ENCODE data around the gene NDUFS3.

NDUFS3 gene

DNA sequence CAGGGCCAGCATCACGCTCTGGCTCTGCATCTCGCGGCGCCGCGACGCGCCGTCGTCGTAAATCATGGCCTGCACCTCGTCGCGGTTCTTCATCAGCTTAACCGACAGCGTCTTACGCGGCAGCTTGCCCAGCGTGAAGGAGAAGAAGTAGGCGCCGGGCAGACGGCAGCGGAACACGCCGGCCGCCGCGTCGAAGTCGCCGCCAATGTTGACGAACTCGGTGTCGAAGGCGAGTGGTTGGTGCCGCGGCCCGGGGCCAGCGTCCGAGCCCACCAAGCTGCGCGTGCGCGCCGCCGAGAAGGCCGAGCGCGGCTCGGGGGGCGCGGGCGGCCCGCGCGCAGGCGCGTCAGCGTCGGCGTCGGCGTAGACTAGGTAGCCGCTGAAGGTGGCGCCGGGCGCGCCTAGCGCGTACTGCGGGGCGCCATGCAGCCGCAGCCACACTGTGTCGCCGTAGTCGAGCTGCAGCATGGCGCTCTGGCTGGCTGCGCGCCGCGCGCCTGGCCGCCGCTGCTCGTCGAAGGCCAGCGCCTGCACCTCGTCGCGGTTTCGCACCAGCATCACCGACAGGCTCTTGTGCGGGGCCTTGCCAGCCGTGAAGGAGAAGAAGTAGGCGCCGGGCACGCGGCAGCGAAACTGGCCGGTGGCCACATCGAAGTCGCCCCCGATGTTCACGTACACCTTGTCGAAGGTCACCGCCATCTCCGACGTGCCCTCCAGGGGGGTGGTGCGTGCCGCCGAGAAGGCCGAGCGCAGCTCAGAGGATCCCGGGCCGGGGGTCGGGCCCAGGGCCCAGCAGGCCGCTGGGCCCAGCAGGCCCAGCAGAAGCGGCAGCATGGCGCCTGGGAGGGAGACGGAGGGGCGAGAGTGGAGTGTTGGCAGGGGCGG is 11.3 kb downstream of the NDUFS3 start:
- no peak for TF ChIP-seq CTCF (IDR thresholded peaks at IDR 0.05; ENCODE audit: low read depth, low read length)
- no peak overlapping the region for H3K4me3 ChIP-seq (ENCODE audit: low read depth, low read length)
- no peak for DNase-seq
- H3K27ac ChIP-seq, result no peak overlapping the region
- peaks cover 8% of the 10 kb centered on the region for H3K27me3 ChIP-seq (ENCODE audit: insufficient read depth, low read depth, severe bottlenecking)
- peaks cover 3% of the 10 kb centered on the region; the same call in 1 of the 2 replicates for H3K36me3 ChIP-seq
- H3K9me3 ChIP-seq (ENCODE audit: severe bottlenecking), result no peaks in the 10 kb centered on the region

- Histone ChIP-seq H3K4me3 (ENCODE audit: low read depth, low read length) (no peak overlapping the region), H3K27ac (no peak overlapping the region), H3K27me3 (ENCODE audit: insufficient read depth, low read depth, severe bottlenecking) (peaks cover 8% of the 10 kb centered on the region), H3K9me3 (ENCODE audit: severe bottlenecking) (no peaks in the 10 kb centered on the region), H3K36me3 (no peaks in the 10 kb centered on the region)
- DNase-seq, result no peak
- no peak for TF ChIP-seq CTCF (IDR thresholded peaks at IDR 0.05; ENCODE audit: low read depth, low read length)
These were observed 12.9 kb downstream of the NDUFS3 start for GRCh38 chr11:47591764-47592163.

DNA sequence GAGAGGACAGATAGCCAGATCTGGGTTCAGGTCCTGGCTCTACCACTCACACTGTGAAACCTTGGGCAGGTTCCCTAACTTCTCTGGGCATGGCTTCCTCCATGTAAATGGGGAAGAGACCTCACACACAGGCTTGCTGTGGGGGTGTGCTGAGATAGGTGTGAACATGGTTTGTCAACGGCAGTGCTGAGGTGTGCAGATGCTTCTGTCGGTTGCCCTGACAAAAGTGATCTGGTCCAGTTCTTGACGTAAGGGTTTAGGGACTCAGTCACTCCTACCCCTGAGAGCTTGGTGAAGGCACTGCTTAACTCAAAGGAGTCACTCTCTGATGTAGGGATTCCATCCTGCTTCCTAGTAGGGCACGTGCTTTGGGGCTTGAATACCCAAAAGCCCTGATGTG is 13.4 kb downstream of the NDUFS3 start:
- Histone ChIP-seq H3K27ac (no peak overlapping the region), H3K4me3 (ENCODE audit: low read depth, low read length) (no peak overlapping the region)
- DNase-seq, result no peak

GRCh38 chr11:47592970-47593369 is 14.1 kb downstream of the NDUFS3 start:
- DNase-seq, result no peak
- H3K9me3 ChIP-seq (ENCODE audit: severe bottlenecking), result no peaks in the 10 kb centered on the region
- peaks cover 8% of the 10 kb centered on the region for H3K27me3 ChIP-seq (ENCODE audit: insufficient read depth, low read depth, severe bottlenecking)
- no peak overlapping the region for H3K4me3 ChIP-seq (ENCODE audit: low read depth, low read length)
- no peaks in the 10 kb centered on the region for H3K36me3 ChIP-seq
- no peak for TF ChIP-seq CTCF (IDR thresholded peaks at IDR 0.05; ENCODE audit: low read depth, low read length)
- no peak overlapping the region for H3K27ac ChIP-seq

More for the DNA sequence above, 13.4 kb downstream of the NDUFS3 start:
- Histone ChIP-seq H3K9me3 (ENCODE audit: severe bottlenecking) (no peaks in the 10 kb centered on the region), H3K27me3 (ENCODE audit: insufficient read depth, low read depth, severe bottlenecking) (peaks cover 8% of the 10 kb centered on the region), H3K36me3 (no peaks in the 10 kb centered on the region)
- TF ChIP-seq CTCF (IDR thresholded peaks at IDR 0.05; ENCODE audit: low read depth, low read length), result no peak

DNA sequence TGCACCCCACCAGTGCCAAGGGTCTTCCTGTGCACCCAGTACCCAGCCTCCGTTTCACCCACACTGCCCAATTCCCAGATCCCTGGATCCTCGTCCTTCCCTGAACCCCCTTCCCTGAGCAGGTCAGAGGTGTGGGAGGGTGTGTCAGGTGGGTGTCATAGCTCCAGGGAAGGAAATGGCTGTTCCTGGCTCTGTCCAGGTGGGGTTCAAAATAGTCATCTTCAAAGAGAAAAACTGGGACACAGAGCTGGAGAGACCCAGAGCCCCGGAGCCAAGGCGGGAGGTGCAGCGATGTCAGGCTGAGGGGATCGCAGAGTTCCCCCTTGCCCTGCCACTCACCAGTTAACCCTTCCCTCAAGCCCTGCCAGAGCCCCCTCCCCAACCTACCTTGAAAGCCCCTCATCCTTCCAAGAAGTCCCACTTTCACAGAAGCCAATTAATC is 14.6 kb downstream of the NDUFS3 start:
- TF ChIP-seq CTCF (IDR thresholded peaks at IDR 0.05; ENCODE audit: low read depth, low read length), result no peak
- DNase-seq, result no peak
- peaks cover 8% of the 10 kb centered on the region for H3K27me3 ChIP-seq (ENCODE audit: insufficient read depth, low read depth, severe bottlenecking)
- no peaks in the 10 kb centered on the region for H3K9me3 ChIP-seq (ENCODE audit: severe bottlenecking)
- H3K36me3 ChIP-seq, result no peaks in the 10 kb centered on the region
- H3K27ac ChIP-seq, result no peak overlapping the region
- peak overlapping the region; percentile 51 for H3K4me3 ChIP-seq (ENCODE audit: low read depth, low read length)
